Keratinocyte (primary cell): ENCODE measurements around the gene PIGQ. TPM values are rescaled to one million over a fixed set of nuclear protein-coding genes. Genes with fewer than 3 reads are reported as not detected.

Source experiments
- DNase-seq: peaks from one replicate; pipeline ENCODE4 v3.0.0-alpha.2; 2011; ENCODE audit warnings: low read depth, missing footprints, low spot score
- FAIRE-seq: peaks from 2 replicates; lab custom pipeline; 2011; peaks lifted over from hg19 to GRCh38; lab: Jason Lieb, UNC
- H2AFZ ChIP-seq: 2 replicates; pipeline ENCODE4 v1.6.0; 2012; ENCODE audit warnings: low read length, control low read depth, inconsistent platforms; ENCODE audit not compliant: control insufficient read depth
- H3K27ac ChIP-seq: 2 replicates; pipeline ENCODE4 v1.5.1; 2011; ENCODE audit warnings: low read length; ENCODE audit not compliant: control insufficient read depth, insufficient read depth
- H3K27me3 ChIP-seq: 3 replicates; pipeline ENCODE4 v1.6.0; 2011; ENCODE audit warnings: low read length; ENCODE audit not compliant: control insufficient read depth, insufficient read depth; ENCODE audit errors: extremely low read depth
- H3K36me3 ChIP-seq, 2 experiments: 2 replicates in 1 of 2; 3 replicates in 1 of 2; pipeline ENCODE4 v1.5.1; 2011; ENCODE audit warnings: low read length in 2 of 2, mild to moderate bottlenecking in 1 of 2; ENCODE audit not compliant: control insufficient read depth in 2 of 2, insufficient read depth in 2 of 2; ENCODE audit errors: extremely low read depth in 1 of 2
- H3K4me1 ChIP-seq: 3 replicates; pipeline ENCODE4 v1.5.1; 2011; ENCODE audit warnings: low read length; ENCODE audit not compliant: control insufficient read depth, insufficient read depth; ENCODE audit errors: extremely low read depth
- H3K4me2 ChIP-seq: 3 replicates; pipeline ENCODE4 v1.6.0; 2011; ENCODE audit warnings: low read depth, low read length; ENCODE audit not compliant: control insufficient read depth, insufficient read depth; ENCODE audit errors: extremely low read depth
- H3K4me3 ChIP-seq, 3 experiments: fragments of 200-600 bp in 1 of 3; sonication (generic) in 1 of 3; 2 replicates in 2 of 3; 3 replicates in 1 of 3; pipeline ENCODE4 v1.5.1; 2011 to 2016; ENCODE audit warnings: low read length in 3 of 3, mild to moderate bottlenecking in 3 of 3, control low read depth in 2 of 3, inconsistent platforms in 1 of 3, low read depth in 1 of 3, mixed read lengths in 1 of 3, mixed run types in 1 of 3, moderate library complexity in 1 of 3; ENCODE audit not compliant: control insufficient read depth in 2 of 3, insufficient read depth in 2 of 3; ENCODE audit errors: extremely low read depth in 1 of 3
- H3K79me2 ChIP-seq: 2 replicates; pipeline ENCODE4 v1.6.0; 2012; ENCODE audit warnings: low read length; ENCODE audit not compliant: control insufficient read depth, insufficient read depth
- H3K9ac ChIP-seq: 3 replicates; pipeline ENCODE4 v1.6.0; 2011; ENCODE audit warnings: low read length; ENCODE audit not compliant: control insufficient read depth, insufficient read depth; ENCODE audit errors: extremely low read depth
- H3K9me1 ChIP-seq: 3 replicates; pipeline ENCODE4 v1.6.0; 2011; ENCODE audit warnings: low read length; ENCODE audit not compliant: control insufficient read depth, insufficient read depth; ENCODE audit errors: extremely low read depth
- H3K9me3 ChIP-seq: 2 replicates; pipeline ENCODE4 v1.5.1; 2012; ENCODE audit warnings: low read depth, low read length; ENCODE audit not compliant: control insufficient read depth
- H4K20me1 ChIP-seq: 3 replicates; pipeline ENCODE4 v1.6.0; 2011; ENCODE audit warnings: low read length; ENCODE audit not compliant: control insufficient read depth, insufficient read depth; ENCODE audit errors: extremely low read depth
- CTCF ChIP-seq, 3 experiments: IDR thresholded peaks in 1 of 3; conservative IDR thresholded peaks in 1 of 3; optimal IDR thresholded peaks in 1 of 3; 2 replicates in 2 of 3; 3 replicates in 1 of 3; pipeline versions ENCODE3 to v1.5.1; 2011; ENCODE audit warnings: low read length in 3 of 3, mild to moderate bottlenecking in 3 of 3, moderate library complexity in 2 of 3, control low read depth in 1 of 3, inconsistent platforms in 1 of 3; ENCODE audit not compliant: insufficient read depth in 2 of 3; ENCODE audit errors: extremely low read depth in 1 of 3
- EZH2 ChIP-seq: IDR thresholded peaks from one replicate; pipeline ENCODE4 v1.6.1; 2012; ENCODE audit warnings: inconsistent platforms, mild to moderate bottlenecking, low read length, moderate library complexity
- dilution Hi-C: fragments of 300-500 bp; cut with MboI; formaldehyde crosslinking; loops from one replicate; pipeline ENCODE4 v1.7.0; 2020; ENCODE audit warnings: low sequenced_read_pairs; ENCODE audit not compliant: extremely low pct_ligation_motif_present
- polyA plus RNA-seq, 5 experiments: library from polyadenylated mRNA; depleted of rRNA in 3 of 5; stranded (reverse) in 3 of 5; stranded (forward) in 1 of 5; unstranded in 1 of 5; fragments of >200 nt; gene quantifications; 1 replicate in 1 of 5; 2 replicates in 3 of 5; 3 replicates in 1 of 5; pipeline versions ENCODE4 v1.2.1 to v1.2.3, GENCODE V29; 2011 to 2012; ENCODE audit warnings: missing spikeins in 2 of 5, low read depth in 1 of 5, low replicate concordance in 1 of 5

PIGQ gene
- polyA plus RNA-seq, 1 donor (not counting 4 experiments of a cell fraction or from before 2014, with no cell fraction given), result 11.2 TPM

- TF ChIP-seq CTCF (optimal IDR thresholded peaks at IDR 0.05 in 1 of 3, IDR thresholded peaks at IDR 0.05 in 1 of 3, conservative IDR thresholded peaks at IDR 0.05 in 1 of 3; ENCODE audit: extremely low read depth in 1 of 3, insufficient read depth in 2 of 3, low read length in 3 of 3), result no peak
- H3K4me1 ChIP-seq, result peaks cover 3% of the 10 kb centered on the region
- H3K27ac ChIP-seq, result no peak within 1 kb of the TSS
- no peaks in the 10 kb centered on the region for H3K36me3 ChIP-seq
- H3K27me3 ChIP-seq, result peaks cover 50% of the 10 kb centered on the region
- FAIRE-seq, result no peak
- no peak for DNase-seq
- no peak within 1 kb of the TSS for H3K4me2 ChIP-seq
- no peaks in the 10 kb centered on the region for H3K9me3 ChIP-seq
- H3K79me2 ChIP-seq, result no peaks in the 10 kb centered on the region
- dilution Hi-C loops, result no loop called here
- no peaks in the 10 kb centered on the region for H3K9me1 ChIP-seq
- no peak within 1 kb of the TSS for H3K4me3 ChIP-seq
- H2AFZ ChIP-seq, result no peak within 1 kb of the TSS
- no peak within 1 kb of the TSS for H3K9ac ChIP-seq
- no peaks in the 10 kb centered on the region for H4K20me1 ChIP-seq
Observed at GRCh38 chr16:560204-560700, 9.5 kb upstream of the PIGQ start, which contains the start of gene PRR35. Gene PRR35, plus strand, starts transcription at chr16:560394. Its CDS starts 2,901 bp downstream, at chr16:563295.

GRCh38 chr16:560701-561412 is 8.9 kb upstream of the PIGQ start:
- H3K9ac ChIP-seq, result no peak overlapping the region
- no peak overlapping the region for H3K4me2 ChIP-seq
- H3K4me1 ChIP-seq, result no peaks in the 10 kb centered on the region
- H3K9me1 ChIP-seq, result no peaks in the 10 kb centered on the region
- H3K27me3 ChIP-seq, result peaks cover 50% of the 10 kb centered on the region
- H3K36me3 ChIP-seq, result no peaks in the 10 kb centered on the region
- FAIRE-seq, result no peak
- H4K20me1 ChIP-seq, result no peaks in the 10 kb centered on the region
- H3K9me3 ChIP-seq, result no peaks in the 10 kb centered on the region
- TF ChIP-seq EZH2, result peak; percentile 92
- TF ChIP-seq CTCF (optimal IDR thresholded peaks at IDR 0.05 in 1 of 3, IDR thresholded peaks at IDR 0.05 in 1 of 3, conservative IDR thresholded peaks at IDR 0.05 in 1 of 3; ENCODE audit: extremely low read depth in 1 of 3, insufficient read depth in 2 of 3, low read length in 3 of 3), result no peak
- no peak overlapping the region for H3K27ac ChIP-seq
- H3K79me2 ChIP-seq, result no peaks in the 10 kb centered on the region
- dilution Hi-C loops, result no loop called here
- DNase-seq, result no peak
- no peak overlapping the region for H2AFZ ChIP-seq
- no peak overlapping the region for H3K4me3 ChIP-seq
